Spleen (tissue), 11 donors: ENCODE results near the gene TTC31. TPM values are rescaled to one million over a fixed set of nuclear protein-coding genes. Genes with fewer than 3 reads are reported as not detected.

Experiments
- DNase-seq: peaks from one replicate; pipeline ENCODE4 v3.0.0-alpha.2; 2020
- H3K27ac ChIP-seq, 8 donors: fragments of 200-600 bp; sonication (generic) in 7 of 8; 1 replicate in 4 of 8; 2 replicates in 4 of 8; pipeline versions ENCODE4 v1.5.0 to v1.8.0; 2016 to 2021; ENCODE audit warnings: inconsistent platforms in 4 of 8, mild to moderate bottlenecking in 4 of 8, moderate library complexity in 1 of 8
- H3K27me3 ChIP-seq, 7 donors: fragments of 200-600 bp; sonication (generic) in 6 of 7; replicated peaks in 1 of 7; 1 replicate in 4 of 7; 2 replicates in 3 of 7; pipeline versions ENCODE4 v1.5.0 to v1.8.0; 2016 to 2021; ENCODE audit warnings: inconsistent platforms in 3 of 7, mild to moderate bottlenecking in 1 of 7
- H3K36me3 ChIP-seq, 6 donors: fragments of 200-600 bp; sonication (generic) in 5 of 6; 1 replicate in 4 of 6; 2 replicates in 2 of 6; pipeline versions ENCODE4 v1.5.0 to v1.8.0; 2016 to 2021; ENCODE audit warnings: inconsistent platforms in 2 of 6
- H3K4me1 ChIP-seq, 6 donors: fragments of 200-600 bp; sonication (generic) in 5 of 6; 1 replicate in 3 of 6; 2 replicates in 3 of 6; pipeline versions ENCODE4 v1.5.0 to v1.8.0; 2016 to 2021; ENCODE audit warnings: inconsistent platforms in 3 of 6
- H3K4me3 ChIP-seq, 8 donors: fragments of 200-600 bp; sonication (generic) in 7 of 8; 1 replicate in 4 of 8; 2 replicates in 4 of 8; pipeline versions ENCODE4 v1.5.0 to v1.8.0; 2016 to 2021; ENCODE audit warnings: inconsistent platforms in 4 of 8, mild to moderate bottlenecking in 4 of 8, moderate library complexity in 2 of 8
- H3K9me3 ChIP-seq, 8 donors: fragments of 200-600 bp; sonication (generic) in 7 of 8; 1 replicate in 4 of 8; 2 replicates in 4 of 8; pipeline versions ENCODE4 v1.5.0 to v1.8.0; 2016 to 2021; ENCODE audit warnings: inconsistent platforms in 4 of 8
- CTCF ChIP-seq, 11 experiments: fragments of 200-600 bp in 7 of 11; fragments of 450-650 bp in 4 of 11; sonication (generic) in 4 of 11; IDR thresholded peaks in 8 of 11; conservative IDR thresholded peaks in 3 of 11; 1 replicate in 7 of 11; 2 replicates in 4 of 11; pipeline versions ENCODE4 v1.4.0 to v1.8.0; 2016 to 2021; ENCODE audit warnings: antibody characterized with exemption in 11 of 11, inconsistent platforms in 4 of 11, mild to moderate bottlenecking in 1 of 11
- POLR2A ChIP-seq, 3 donors: fragments of 450-650 bp; IDR thresholded peaks; one replicate each; pipeline ENCODE4 v1.5.1; 2017; ENCODE audit warnings: antibody characterized with exemption in 3 of 3, mild to moderate bottlenecking in 1 of 3
- POLR2AphosphoS5 ChIP-seq, 3 donors: sonication (generic); formaldehyde crosslinking; IDR thresholded peaks; one replicate each; pipeline ENCODE4 v1.5.1; 2017; ENCODE audit warnings: antibody characterized with exemption in 3 of 3
- WGBS, 5 donors: extraction: QIAGEN DNeasy Blood & Tissue Kit in 3 of 5; methylation state at CpG; one replicate each; pipeline versions ENCODE4 v1.1.5 to v1.1.7; 2013 to 2018; 5-methylcytosine and 5-hydroxymethylcytosine counted together
- intact Hi-C: fragments of 100-400 bp; cut with DNase I; formaldehyde crosslinking; loops from one replicate; pipeline ENCODE4 v1.15.0; 2023; ENCODE audit warnings: low total_unique reads
- polyA plus RNA-seq, 3 donors: library from polyadenylated mRNA; stranded (reverse); fragments of 200-250 nt; gene quantifications; one replicate each; pipeline ENCODE4 v1.2.1, GENCODE V29; 2013
- total RNA-seq, 7 donors: library from RNA; depleted of rRNA in 3 of 7; stranded (reverse); fragments of >200 nt in 3 of 7; fragmentation: NEBNext Ultra II Directional in 4 of 7; extraction: Animal tissue kit (Norgen Biotek cat#: 25700) in 4 of 7; gene quantifications; one replicate each; pipeline versions ENCODE4 v1.1.0 to v1.2.1, GENCODE V29; 2016 to 2021
- donor health status: healthy with polysubstance abuse.
- donor health status: DM: no; HTN: no; CAD: no; lungs with moderate emphysema.
- donor health status: DM: no; HTN: no; CAD: no.
- donor health status: Bipolar disorder and iron deficiency.
- donor health status: healthy.
- donor health status: DM: no; HTN: no; CAD: no.
- donor health status: DM: yes; HTN: yes; CAD: no.

Gene TTC31
- total and polyA plus RNA-seq, 10 donors = 15.7 to 51.3 (median 35.9) TPM

DNA sequence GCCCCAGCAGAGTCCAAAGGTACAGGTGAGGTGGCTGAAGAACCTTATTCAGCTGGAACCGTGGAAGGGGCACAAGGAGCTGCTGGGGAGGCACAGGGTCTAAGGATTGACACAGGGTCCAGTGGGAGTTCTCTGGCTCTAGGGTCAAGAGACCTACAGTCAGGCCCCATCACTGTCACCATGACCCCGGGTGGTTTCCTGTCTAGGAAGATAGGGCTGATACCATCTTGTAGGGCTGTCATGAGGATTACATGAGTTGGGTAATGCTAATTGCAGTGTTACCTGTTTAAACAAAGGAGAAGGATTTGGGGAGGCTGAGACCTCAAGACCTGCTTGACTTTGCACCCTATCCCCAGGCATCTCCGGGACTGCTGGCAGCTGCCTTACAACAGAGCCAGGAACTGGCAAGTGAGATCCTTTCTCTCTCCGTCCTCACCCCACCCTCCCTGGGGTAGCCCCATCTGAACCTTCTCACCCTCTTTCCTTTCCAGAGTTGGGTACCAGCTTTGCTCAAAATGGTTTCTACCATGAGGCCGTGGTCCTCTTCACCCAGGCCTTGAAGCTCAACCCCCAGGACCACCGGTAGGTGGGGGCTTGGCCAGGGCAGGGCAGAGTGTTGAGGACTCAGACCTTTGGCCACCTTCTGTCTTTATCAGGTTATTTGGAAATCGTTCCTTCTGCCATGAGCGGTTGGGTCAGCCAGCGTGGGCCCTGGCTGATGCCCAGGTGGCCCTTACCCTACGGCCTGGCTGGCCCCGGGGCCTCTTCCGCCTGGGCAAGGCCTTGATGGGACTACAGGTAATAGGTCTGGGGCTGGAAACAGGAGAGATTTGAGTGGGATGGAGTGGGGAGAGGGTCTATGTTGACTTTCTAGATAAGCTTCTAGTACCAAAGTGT lies 9.0 kb downstream of the TTC31 start:
- intact Hi-C loops = no loop called here
- WGBS, 5 donors = 93 to 96% (median 95%) methylated on average over 12 of the region's 12 CpGs
- peak; percentile 56 for DNase-seq

GRCh38 chr2:74493546-74493945 lies 10.7 kb downstream of the TTC31 start:
- H3K36me3 ChIP-seq = peaks cover 5 to 63% (median 46%) of the 10 kb centered on the region in 6 donors
- intact Hi-C loops = no loop called here
- 88 to 98% (median 91%) methylated on average over 3 of the region's 3 CpGs for WGBS, 5 donors

More for the DNA sequence above, 9.0 kb downstream of the TTC31 start:
- no peak overlapping the region for H3K4me3 ChIP-seq
- peaks cover 0 to 4% (median 0%) of the 10 kb centered on the region in 6 donors for H3K4me1 ChIP-seq
- TF ChIP-seq POLR2A (IDR thresholded peaks at IDR 0.05) (no peak), CTCF (IDR thresholded peaks at IDR 0.05 in 8 of 11, conservative IDR thresholded peaks at IDR 0.05 in 3 of 11) (no peak), POLR2AphosphoS5 (IDR thresholded peaks at IDR 0.05) (no peak)
- H3K27ac ChIP-seq = no peak overlapping the region
- H3K27me3 ChIP-seq = peaks cover 0 to 3% (median 0%) of the 10 kb centered on the region in 7 donors
- H3K9me3 ChIP-seq = no peaks in the 10 kb centered on the region
- H3K36me3 ChIP-seq = peaks cover 5 to 80% (median 55%) of the 10 kb centered on the region in 6 donors

DNA sequence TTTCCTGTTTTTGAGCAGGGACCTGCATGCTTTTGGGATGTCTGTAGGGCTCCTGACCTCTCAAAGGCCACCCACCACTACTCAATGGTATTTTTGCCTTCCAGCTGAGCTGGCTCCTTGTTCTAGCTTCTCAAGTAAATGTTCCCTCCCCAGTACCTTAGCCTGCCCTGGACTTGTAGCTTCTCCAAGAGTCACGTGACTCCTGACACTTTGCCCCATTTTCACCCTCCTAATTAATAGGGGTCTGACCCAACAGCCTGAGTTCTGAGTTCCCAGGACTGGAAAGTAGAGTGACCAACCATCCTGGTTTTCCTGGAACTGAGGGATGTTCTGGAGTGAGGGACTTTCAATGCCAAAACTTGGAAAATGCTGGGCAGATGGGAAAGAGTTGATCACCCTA lies 12.6 kb downstream of the TTC31 start:
- H3K4me3 ChIP-seq = no peak overlapping the region
- no peaks in the 10 kb centered on the region for H3K9me3 ChIP-seq
- TF ChIP-seq CTCF (IDR thresholded peaks at IDR 0.05 in 8 of 11, conservative IDR thresholded peaks at IDR 0.05 in 3 of 11) (no peak), POLR2AphosphoS5 (IDR thresholded peaks at IDR 0.05) (no peak), POLR2A (IDR thresholded peaks at IDR 0.05) (no peak)
- DNase-seq = no peak
- H3K27ac ChIP-seq = no peak overlapping the region
- intact Hi-C loops = no loop called here
- H3K4me1 ChIP-seq = peaks cover 24 to 34% (median 29%) of the 10 kb centered on the region in 6 donors
- WGBS, 5 donors = 87 to 94% (median 93%) methylated on average over 1 of the region's 1 CpG
- H3K27me3 ChIP-seq = peaks cover 9 to 38% (median 34%) of the 10 kb centered on the region in 7 donors
- peaks cover 5 to 44% (median 38%) of the 10 kb centered on the region in 6 donors for H3K36me3 ChIP-seq

More at GRCh38 chr2:74493546-74493945, 10.7 kb downstream of the TTC31 start:
- Histone ChIP-seq H3K27ac (no peak overlapping the region), H3K9me3 (no peaks in the 10 kb centered on the region), H3K4me3 (no peak overlapping the region), H3K27me3 (peaks cover 0 to 19% (median 15%) of the 10 kb centered on the region in 7 donors), H3K4me1 (peaks cover 11 to 15% (median 13%) of the 10 kb centered on the region in 6 donors)
- TF ChIP-seq POLR2AphosphoS5 (IDR thresholded peaks at IDR 0.05) (no peak), CTCF (IDR thresholded peaks at IDR 0.05 in 8 of 11, conservative IDR thresholded peaks at IDR 0.05 in 3 of 11) (no peak), POLR2A (IDR thresholded peaks at IDR 0.05) (no peak)
- no peak for DNase-seq
